ENCODE measurements around the gene ZNF397.
"Not testable (repeated sequence)": the region's sequence is repeated elsewhere in the genome, so short reads cannot be mapped to it uniquely, and the experiment has no call there.

Gene ZNF397

GRCh38 chr18:35240664-35241447 lies at the start of gene ZNF397:
Gene ZNF397, plus strand, starts transcription at chr18:35241034. Its CDS starts 1,437 bp downstream, at chr18:35242471.
- no peak for FAIRE-seq

GRCh38 chr18:35191698-35192025 lies 49.2 kb upstream of the ZNF397 start:
- FAIRE-seq (no peak), DNase-seq (ENCODE audit: insufficient read length, low spot score) (no peak)

More at GRCh38 chr18:35240664-35241447, at the start of gene ZNF397:
- peak; percentile 86 for DNase-seq (ENCODE audit: insufficient read length, low spot score)

GRCh38 chr18:35192415-35192814 lies 48.4 kb upstream of the ZNF397 start:
- no peak for FAIRE-seq
- no peak for DNase-seq (ENCODE audit: insufficient read length, low spot score)

GRCh38 chr18:35193316-35193715 lies 47.5 kb upstream of the ZNF397 start:
- FAIRE-seq (no peak), DNase-seq (ENCODE audit: insufficient read length, low spot score) (no peak)

- FAIRE-seq = no peak
- no peak for DNase-seq (ENCODE audit: insufficient read length, low spot score)
These were observed 43.5 kb upstream of the ZNF397 start for GRCh38 chr18:35197296-35197695.

GRCh38 chr18:35201256-35201931 lies 39.4 kb upstream of the ZNF397 start:
- DNase-seq (ENCODE audit: insufficient read length, low spot score) (no peak), FAIRE-seq (no peak)

- no peak for DNase-seq (ENCODE audit: insufficient read length, low spot score)
- FAIRE-seq = no peak
These were observed 37.8 kb upstream of the ZNF397 start for GRCh38 chr18:35203067-35203466.

GRCh38 chr18:35205199-35205712 lies 35.6 kb upstream of the ZNF397 start:
- no peak for DNase-seq (ENCODE audit: insufficient read length, low spot score)
- FAIRE-seq = no peak

- DNase-seq (ENCODE audit: insufficient read length, low spot score); FAIRE-seq: not testable (repeated sequence)
These were observed 34.9 kb upstream of the ZNF397 start for GRCh38 chr18:35205746-35206458.

- no peak for FAIRE-seq
- no peak for DNase-seq (ENCODE audit: insufficient read length, low spot score)
These were observed 25.8 kb upstream of the ZNF397 start for GRCh38 chr18:35215026-35215425.

- FAIRE-seq; DNase-seq (ENCODE audit: insufficient read length, low spot score): not testable (repeated sequence)
These were observed 24.2 kb upstream of the ZNF397 start for GRCh38 chr18:35216611-35217010.

GRCh38 chr18:35219331-35219730 lies 21.5 kb upstream of the ZNF397 start:
- not testable (repeated sequence) for FAIRE-seq

GRCh38 chr18:35220424-35220823 lies 20.4 kb upstream of the ZNF397 start:
- FAIRE-seq = no peak
- no peak for DNase-seq (ENCODE audit: insufficient read length, low spot score)

More at GRCh38 chr18:35219331-35219730, 21.5 kb upstream of the ZNF397 start:
- DNase-seq (ENCODE audit: insufficient read length, low spot score) = not testable (repeated sequence)

- DNase-seq (ENCODE audit: insufficient read length, low spot score) (no peak), FAIRE-seq (no peak)
These were observed 17.0 kb upstream of the ZNF397 start for GRCh38 chr18:35223797-35224196.

- DNase-seq (ENCODE audit: insufficient read length, low spot score) (no peak), FAIRE-seq (no peak)
These were observed 13.6 kb upstream of the ZNF397 start for GRCh38 chr18:35227254-35227653.

- no peak for FAIRE-seq
These were observed 9.8 kb upstream of the ZNF397 start for GRCh38 chr18:35231052-35231451.

GRCh38 chr18:35236571-35237363 lies 4.1 kb upstream of the ZNF397 start:
- FAIRE-seq = no peak
- no peak for DNase-seq (ENCODE audit: insufficient read length, low spot score)

More at GRCh38 chr18:35231052-35231451, 9.8 kb upstream of the ZNF397 start:
- DNase-seq (ENCODE audit: insufficient read length, low spot score) = peak; percentile 34

GRCh38 chr18:35239314-35239713 lies 1.5 kb upstream of the ZNF397 start:
- no peak for FAIRE-seq
- DNase-seq (ENCODE audit: insufficient read length, low spot score) = no peak

GRCh38 chr18:35241448-35241804 lies 592 bp downstream of the ZNF397 start:
- FAIRE-seq (no peak), DNase-seq (ENCODE audit: insufficient read length, low spot score) (no peak)

- no peak for FAIRE-seq
- no peak for DNase-seq (ENCODE audit: insufficient read length, low spot score)
These were observed 1.6 kb downstream of the ZNF397 start for GRCh38 chr18:35242426-35242825.

All from HTR-8/SVneo (cell line).